ENCODE data around the gene CIAO1. TPM values are rescaled to one million over a fixed set of nuclear protein-coding genes. Genes with fewer than 3 reads are reported as not detected.

CIAO1 gene
- total RNA-seq, 4 donors from 2014 or later: 60.6 to 128 (median 80.1) TPM

- Histone ChIP-seq H3K27me3 (no peaks in the 10 kb centered on the region), H3K36me3 (peaks cover 5 to 62% (median 8%) of the 10 kb centered on the region in 3 donors), H3K27ac (peak overlapping the region; percentile 79 to 92 (median 88)), H3K9me3 (no peaks in the 10 kb centered on the region), H3K4me1 (peaks cover 35 to 92% (median 62%) of the 10 kb centered on the region in 3 donors), H3K4me3 (peak overlapping the region in 2 of 4 donors; percentile 12 to 30)
- intact Hi-C loops (cut with DNase I): no loop called here
- 28 to 37% methylated on average over 8 to 10 of the region's 10 CpGs for WGBS, 2 donors
- TF ChIP-seq CTCF (IDR thresholded peaks at IDR 0.05) (peak in 4 of 6 experiments; percentile 13 to 47 (median 28)), POLR2A (IDR thresholded peaks at IDR 0.05) (peak in 1 of 4 donors; percentile 25)
- DNase-seq: no peak
These were observed 5.4 kb upstream of the CIAO1 start for GRCh38 chr2:96260387-96261260.

DNA sequence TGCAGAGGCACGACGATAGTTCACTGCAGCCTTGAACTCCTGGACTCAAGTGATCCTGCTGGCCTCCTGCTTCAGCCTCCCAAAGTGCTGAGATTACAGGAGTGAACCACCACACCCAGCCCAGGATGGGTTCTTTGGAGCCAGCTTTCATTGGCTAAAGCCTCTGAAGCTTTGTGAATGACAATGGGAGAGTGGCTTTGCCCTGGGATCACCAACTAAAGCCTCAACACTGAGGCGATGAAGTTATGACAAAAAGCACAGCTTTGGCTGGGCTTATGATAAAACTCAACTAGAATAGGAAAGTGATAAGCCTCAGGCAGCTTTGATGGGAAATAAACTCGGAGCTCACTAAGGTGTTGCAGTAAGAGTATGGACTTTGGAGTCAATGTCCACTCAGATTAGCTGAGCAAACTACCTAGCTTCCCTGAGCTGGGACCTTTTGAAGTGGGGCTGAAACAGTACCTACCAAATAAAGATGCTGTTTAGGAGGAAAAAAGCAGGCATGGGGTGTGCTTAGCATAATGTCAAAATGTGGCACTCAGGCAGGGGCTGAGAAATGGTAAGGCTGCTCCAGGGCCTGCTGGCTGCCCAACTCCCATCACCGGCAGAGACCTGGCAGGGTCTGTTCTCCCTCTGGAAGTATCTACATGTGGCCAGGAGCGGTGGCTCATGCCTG is 4.6 kb upstream of the CIAO1 start:
- peaks cover 35 to 89% (median 62%) of the 10 kb centered on the region in 3 donors for H3K4me1 ChIP-seq
- 90 to 91% methylated on average over 4 to 6 of the region's 6 CpGs for WGBS, 2 donors
- intact Hi-C loops (cut with DNase I): no loop called here
- H3K4me3 ChIP-seq: no peak overlapping the region
- H3K27me3 ChIP-seq: no peaks in the 10 kb centered on the region
- DNase-seq: no peak
- peak overlapping the region; percentile 53 to 91 (median 82) for H3K27ac ChIP-seq
- no peaks in the 10 kb centered on the region for H3K9me3 ChIP-seq
- TF ChIP-seq POLR2A (IDR thresholded peaks at IDR 0.05) (no peak), CTCF (IDR thresholded peaks at IDR 0.05) (no peak)
- peaks cover 5 to 53% (median 8%) of the 10 kb centered on the region in 3 donors for H3K36me3 ChIP-seq

DNA sequence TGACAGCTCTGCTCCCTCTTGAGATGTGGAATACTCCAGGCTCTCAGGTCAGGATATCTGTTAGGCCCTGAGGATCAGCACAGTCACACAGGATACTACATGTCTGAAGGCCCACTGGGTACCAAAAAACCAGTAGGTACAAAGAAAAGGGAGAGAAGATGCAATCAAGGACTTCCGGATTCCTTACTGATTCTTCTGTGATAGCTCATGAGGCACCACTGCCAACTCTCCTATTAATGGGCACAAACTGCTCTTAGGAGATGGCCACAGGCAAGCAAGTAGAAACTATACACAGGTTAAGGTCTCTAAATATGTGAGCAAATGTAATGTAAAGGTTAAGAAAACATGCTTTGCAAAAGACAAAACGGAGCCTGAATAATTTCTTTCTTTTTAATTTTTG is 3.7 kb upstream of the CIAO1 start:
- Histone ChIP-seq H3K36me3 (peaks cover 5 to 45% (median 8%) of the 10 kb centered on the region in 3 donors), H3K27me3 (no peaks in the 10 kb centered on the region), H3K4me1 (peaks cover 38 to 89% (median 68%) of the 10 kb centered on the region in 3 donors), H3K4me3 (no peak overlapping the region), H3K27ac (no peak overlapping the region), H3K9me3 (no peaks in the 10 kb centered on the region)
- TF ChIP-seq CTCF (IDR thresholded peaks at IDR 0.05) (no peak), POLR2A (IDR thresholded peaks at IDR 0.05) (no peak)
- intact Hi-C loops (cut with DNase I): no loop called here
- WGBS, 2 donors: 59 to 78% methylated on average over 2 of the region's 2 CpGs
- DNase-seq: no peak

DNA sequence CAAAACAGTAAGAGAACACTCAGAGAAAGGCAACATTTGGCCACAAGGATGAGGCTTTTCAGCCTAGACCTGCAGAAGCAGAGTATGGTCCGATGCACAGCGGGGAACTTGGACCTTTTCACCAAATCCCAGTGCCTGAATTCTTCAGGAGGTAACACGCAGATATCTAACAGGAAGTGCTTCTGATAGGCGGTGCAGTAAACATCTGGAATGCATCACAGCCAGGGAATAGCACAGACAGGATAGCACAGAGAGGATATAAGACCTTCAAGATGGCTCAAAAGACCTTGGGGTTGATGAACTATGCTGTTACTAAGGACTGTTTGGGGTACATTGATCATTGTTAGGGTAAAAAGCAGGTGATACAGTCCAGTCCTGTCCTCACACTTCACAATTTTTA is 1.9 kb upstream of the CIAO1 start:
- H3K27me3 ChIP-seq: no peaks in the 10 kb centered on the region
- TF ChIP-seq POLR2A (IDR thresholded peaks at IDR 0.05) (no peak), CTCF (IDR thresholded peaks at IDR 0.05) (no peak)
- no peak for DNase-seq
- peaks cover 39 to 76% (median 60%) of the 10 kb centered on the region in 3 donors for H3K4me1 ChIP-seq
- 67 to 68% methylated on average over 4 of the region's 4 CpGs for WGBS, 2 donors
- peaks cover 4 to 43% (median 19%) of the 10 kb centered on the region in 3 donors for H3K36me3 ChIP-seq
- H3K9me3 ChIP-seq: no peaks in the 10 kb centered on the region
- H3K4me3 ChIP-seq: peak overlapping the region in 3 of 4 donors; percentile 95 to 99 (median 96)
- intact Hi-C loops (cut with DNase I): no loop called here
- peak overlapping the region in 2 of 4 donors; percentile 92 to 98 for H3K27ac ChIP-seq

All from esophagus squamous epithelium (tissue), 5 donors.